Stimulated activated CD4-positive, alpha-beta T cell treated with anti-CD3 and anti-CD28 coated beads, Interleukin-4, amount 100 ng/mL, for 4 hours (primary cell): ENCODE measurements around the gene MED17.
"Not testable (repeated sequence)": the region's sequence is repeated elsewhere in the genome, so short reads cannot be mapped to it uniquely, and the experiment has no call there.

Experiments used
- DNase-seq, 2 experiments: peaks; one replicate each; pipeline ENCODE4 v3.0.0-alpha.2; 2020

MED17 gene

GRCh38 chr11:93784145-93784934 lies at the start of gene MED17:
MED17 (plus strand) TSS chr11:93784282; CDS start chr11:93784514, 232 bp downstream.
- DNase-seq, result peak; percentile 84 to 89

- DNase-seq, result no peak
Observed at GRCh38 chr11:93734427-93735222, 49.5 kb upstream of the MED17 start.

- DNase-seq, result no peak
Observed at GRCh38 chr11:93735627-93736026, 48.5 kb upstream of the MED17 start.

GRCh38 chr11:93736129-93736528 lies 48.0 kb upstream of the MED17 start:
- no peak for DNase-seq

GRCh38 chr11:93737904-93738612 lies 46.0 kb upstream of the MED17 start:
- no peak for DNase-seq

- no peak for DNase-seq
Observed at GRCh38 chr11:93738647-93739081, 45.4 kb upstream of the MED17 start.

GRCh38 chr11:93740031-93740729 lies 43.9 kb upstream of the MED17 start:
- peak; percentile 33 to 43 for DNase-seq

GRCh38 chr11:93740730-93741093 lies 43.4 kb upstream of the MED17 start:
- DNase-seq, result peak; percentile 62 to 69

- peak; percentile 90 to 96 for DNase-seq
Observed at GRCh38 chr11:93741094-93741881, 42.8 kb upstream of the MED17 start, which contains the start of the genes C11orf54 and TAF1D. C11orf54 (plus strand) TSS chr11:93741672; CDS start chr11:93747394, 5,722 bp downstream. TAF1D (minus strand) TSS chr11:93741495; CDS start chr11:93739304, 2,191 bp downstream.

GRCh38 chr11:93741882-93742226 lies 42.2 kb upstream of the MED17 start:
- DNase-seq, result no peak

GRCh38 chr11:93743291-93743690 lies 40.8 kb upstream of the MED17 start:
- no peak for DNase-seq

- DNase-seq, result no peak
Observed at GRCh38 chr11:93744669-93745004, 39.4 kb upstream of the MED17 start.

- not testable (repeated sequence) for DNase-seq
Observed at GRCh38 chr11:93745005-93745755, 38.9 kb upstream of the MED17 start.

- DNase-seq, result no peak
Observed at GRCh38 chr11:93746101-93746500, 38.0 kb upstream of the MED17 start.

GRCh38 chr11:93747122-93747521 lies 37.0 kb upstream of the MED17 start:
- no peak for DNase-seq

GRCh38 chr11:93751001-93751400 lies 33.1 kb upstream of the MED17 start:
- no peak for DNase-seq

GRCh38 chr11:93753241-93753640 lies 30.8 kb upstream of the MED17 start:
- no peak for DNase-seq

GRCh38 chr11:93756748-93757147 lies 27.3 kb upstream of the MED17 start:
- DNase-seq, result no peak

- DNase-seq, result no peak
Observed at GRCh38 chr11:93757301-93757700, 26.8 kb upstream of the MED17 start.

- no peak for DNase-seq
Observed at GRCh38 chr11:93757924-93758865, 25.9 kb upstream of the MED17 start.
